HEK293T (cell line): ENCODE data around the gene RTN3.

Experiments
- ARNT ChIP-seq: fragments of 450-650 bp; IDR thresholded peaks from 2 replicates; pipeline ENCODE4 v1.6.1; 2017; ENCODE audit warnings: mild to moderate bottlenecking
- HDGF ChIP-seq: fragments of 450-650 bp; IDR thresholded peaks from 2 replicates; pipeline ENCODE4 v1.6.1; 2017; ENCODE audit warnings: antibody characterized with exemption, borderline replicate concordance
- NFRKB ChIP-seq: fragments of 450-650 bp; IDR thresholded peaks from 2 replicates; pipeline ENCODE4 v1.6.1; 2016; ENCODE audit warnings: mild to moderate bottlenecking, moderate library complexity
- SP1 ChIP-seq: fragments of 450-650 bp; IDR thresholded peaks from 2 replicates; pipeline ENCODE4 v1.6.1; 2017
- SUZ12 ChIP-seq: fragments of 450-650 bp; IDR thresholded peaks from 2 replicates; pipeline ENCODE4 v1.6.1; 2016; ENCODE audit warnings: mild to moderate bottlenecking
- TARDBP ChIP-seq: fragments of 450-650 bp; IDR thresholded peaks from 2 replicates; pipeline ENCODE4 v1.6.1; 2016

- TF ChIP-seq SUZ12, result no peak
- TF ChIP-seq SP1, result no peak
- TF ChIP-seq TARDBP, result no peak
- TF ChIP-seq HDGF, result no peak
- TF ChIP-seq NFRKB, result no peak
- no peak for TF ChIP-seq ARNT
Observed at GRCh38 chr11:63775191-63775590, 93.9 kb downstream of the RTN3 start.
